ENCODE results near the gene NRXN3.

Gene NRXN3

GRCh38 chr14:79709573-79709972, 1539.4 kb downstream of the NRXN3 start:
- TF ChIP-seq CTCF (IDR thresholded peaks at IDR 0.05; ENCODE audit: low read depth, low read length): no peak

GRCh38 chr14:79712302-79712950, 1542.3 kb downstream of the NRXN3 start:
- H3K4me3 ChIP-seq (ENCODE audit: low read depth, low read length): no peak overlapping the region
- no peak for TF ChIP-seq CTCF (IDR thresholded peaks at IDR 0.05; ENCODE audit: low read depth, low read length)

More at GRCh38 chr14:79709573-79709972, 1539.4 kb downstream of the NRXN3 start:
- no peak overlapping the region for H3K4me3 ChIP-seq (ENCODE audit: low read depth, low read length)

- no peak for TF ChIP-seq CTCF (IDR thresholded peaks at IDR 0.05; ENCODE audit: low read depth, low read length)
These were observed 1551.4 kb downstream of the NRXN3 start for GRCh38 chr14:79721399-79722084.

GRCh38 chr14:79724934-79725717, 1555.0 kb downstream of the NRXN3 start:
- H3K4me3 ChIP-seq (ENCODE audit: low read depth, low read length): no peak overlapping the region
- TF ChIP-seq CTCF (IDR thresholded peaks at IDR 0.05; ENCODE audit: low read depth, low read length): no peak

More at GRCh38 chr14:79721399-79722084, 1551.4 kb downstream of the NRXN3 start:
- H3K4me3 ChIP-seq (ENCODE audit: low read depth, low read length): no peak overlapping the region

- H3K4me3 ChIP-seq (ENCODE audit: low read depth, low read length): no peak overlapping the region
- TF ChIP-seq CTCF (IDR thresholded peaks at IDR 0.05; ENCODE audit: low read depth, low read length): no peak
These were observed 1557.7 kb downstream of the NRXN3 start for GRCh38 chr14:79727900-79728299.

GRCh38 chr14:79728331-79728730, 1558.2 kb downstream of the NRXN3 start:
- no peak for TF ChIP-seq CTCF (IDR thresholded peaks at IDR 0.05; ENCODE audit: low read depth, low read length)
- no peak overlapping the region for H3K4me3 ChIP-seq (ENCODE audit: low read depth, low read length)

All from WI38 (cell line).